GM12865 (cell line): ENCODE results near the gene PRDM11.

Experiments used
- DNase-seq: peaks from one replicate; pipeline ENCODE4 v3.0.0; 2010; ENCODE audit warnings: low read depth
- H3K4me3 ChIP-seq: 2 replicates; pipeline ENCODE4 v1.5.1; 2011; ENCODE audit warnings: mild to moderate bottlenecking, low read depth, low read length, control low read depth
- TF ChIP-seq, protein P1 (sequence below): IDR thresholded peaks from 2 replicates; pipeline ENCODE4 v1.5.1; 2011; ENCODE audit warnings: low read length, control low read depth, low read depth, inconsistent platforms; ENCODE audit not compliant: insufficient read depth; ENCODE audit errors: missing control alignments

PRDM11 gene

DNA sequence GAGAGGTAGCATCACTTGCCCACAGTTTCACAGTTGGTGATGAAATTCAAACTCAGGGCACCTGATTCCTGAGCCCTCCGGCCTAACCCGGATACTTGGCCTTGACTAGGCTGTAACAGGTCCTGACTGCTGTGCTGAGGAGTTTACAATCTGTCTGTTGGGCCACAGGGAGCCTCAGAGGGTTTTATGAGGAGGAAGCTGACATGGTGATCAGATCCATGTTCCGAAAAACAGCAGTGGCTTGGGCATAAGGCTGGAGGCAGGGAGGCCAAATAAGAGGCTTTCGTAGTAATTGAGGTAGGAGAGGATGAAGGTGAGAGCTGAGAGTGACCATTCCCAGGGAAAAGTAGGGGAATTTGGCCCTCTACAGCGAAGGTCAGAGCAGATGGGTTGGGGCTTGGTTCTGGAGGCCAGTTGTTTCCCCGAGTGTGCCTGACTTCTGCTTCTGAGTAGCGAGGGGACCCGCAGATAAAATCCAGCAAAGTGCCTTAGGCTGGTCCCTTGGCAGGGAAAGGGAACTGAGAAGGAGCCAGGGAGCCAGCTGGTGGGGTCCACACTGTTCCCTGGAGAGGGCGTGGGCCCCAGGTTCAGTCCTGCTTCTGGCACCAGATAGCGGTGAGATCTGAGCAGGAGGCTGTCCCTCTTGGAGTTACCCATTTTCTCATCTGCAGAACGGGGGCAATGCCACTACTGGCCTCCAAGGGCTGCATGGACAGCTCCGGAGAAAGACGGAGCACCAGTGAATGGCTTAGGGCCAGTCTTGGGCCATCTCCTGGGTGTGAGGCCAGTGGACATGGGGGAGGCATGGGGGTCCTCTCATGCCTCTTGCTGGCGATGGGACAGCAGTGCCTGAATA is 6.5 kb downstream of the PRDM11 start:
- no peak overlapping the region for H3K4me3 ChIP-seq
- DNase-seq: no peak
- TF ChIP-seq, protein P1, sequence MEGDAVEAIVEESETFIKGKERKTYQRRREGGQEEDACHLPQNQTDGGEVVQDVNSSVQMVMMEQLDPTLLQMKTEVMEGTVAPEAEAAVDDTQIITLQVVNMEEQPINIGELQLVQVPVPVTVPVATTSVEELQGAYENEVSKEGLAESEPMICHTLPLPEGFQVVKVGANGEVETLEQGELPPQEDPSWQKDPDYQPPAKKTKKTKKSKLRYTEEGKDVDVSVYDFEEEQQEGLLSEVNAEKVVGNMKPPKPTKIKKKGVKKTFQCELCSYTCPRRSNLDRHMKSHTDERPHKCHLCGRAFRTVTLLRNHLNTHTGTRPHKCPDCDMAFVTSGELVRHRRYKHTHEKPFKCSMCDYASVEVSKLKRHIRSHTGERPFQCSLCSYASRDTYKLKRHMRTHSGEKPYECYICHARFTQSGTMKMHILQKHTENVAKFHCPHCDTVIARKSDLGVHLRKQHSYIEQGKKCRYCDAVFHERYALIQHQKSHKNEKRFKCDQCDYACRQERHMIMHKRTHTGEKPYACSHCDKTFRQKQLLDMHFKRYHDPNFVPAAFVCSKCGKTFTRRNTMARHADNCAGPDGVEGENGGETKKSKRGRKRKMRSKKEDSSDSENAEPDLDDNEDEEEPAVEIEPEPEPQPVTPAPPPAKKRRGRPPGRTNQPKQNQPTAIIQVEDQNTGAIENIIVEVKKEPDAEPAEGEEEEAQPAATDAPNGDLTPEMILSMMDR: no peak

DNA sequence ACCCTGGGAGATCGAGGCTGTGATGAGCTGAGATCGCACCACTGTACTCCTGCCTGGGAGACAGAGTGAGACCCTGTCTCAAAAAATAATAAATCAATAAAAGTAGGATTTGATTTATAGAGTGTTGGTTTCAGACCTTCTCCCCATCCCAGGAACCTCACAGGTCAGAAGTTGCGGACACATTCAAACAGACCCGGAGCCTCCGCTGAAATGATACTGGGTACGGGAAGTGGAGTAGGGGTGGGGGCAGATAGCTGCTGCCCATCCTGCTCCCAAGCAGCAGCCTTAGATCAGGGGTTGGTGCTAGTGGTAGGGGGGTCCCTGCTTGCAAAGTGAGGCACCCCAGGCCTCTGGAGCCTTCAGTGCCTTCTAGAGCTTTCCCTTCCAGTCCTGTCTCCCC is 7.8 kb downstream of the PRDM11 start:
- no peak for DNase-seq
- no peak overlapping the region for H3K4me3 ChIP-seq
- TF ChIP-seq, protein P1: no peak

DNA sequence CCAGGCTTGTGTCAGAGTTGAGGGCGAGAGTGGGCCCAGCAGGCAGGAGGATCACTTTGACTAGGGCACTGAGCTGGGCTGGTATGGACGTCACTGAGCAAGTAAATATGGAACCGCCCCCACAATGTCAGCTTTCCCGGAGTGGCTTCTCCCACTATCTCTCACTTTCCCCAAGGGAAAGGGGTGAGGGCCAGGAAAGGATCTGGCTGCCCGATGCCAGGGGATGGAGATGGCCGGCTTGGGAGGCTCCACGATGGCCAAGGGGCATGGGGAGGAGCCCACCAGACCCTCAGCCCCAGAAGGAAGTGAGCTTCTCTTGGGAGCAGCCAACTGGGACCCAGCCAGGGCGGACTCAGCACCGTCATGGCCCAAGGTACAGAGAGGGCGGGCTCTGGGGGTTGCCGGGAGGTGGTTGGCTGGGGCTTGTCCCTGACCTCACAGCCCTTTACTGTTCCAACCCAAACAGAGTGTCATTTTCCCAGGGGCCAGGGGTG is 8.7 kb downstream of the PRDM11 start:
- TF ChIP-seq, protein P1: no peak
- H3K4me3 ChIP-seq: no peak overlapping the region
- DNase-seq: no peak

DNA sequence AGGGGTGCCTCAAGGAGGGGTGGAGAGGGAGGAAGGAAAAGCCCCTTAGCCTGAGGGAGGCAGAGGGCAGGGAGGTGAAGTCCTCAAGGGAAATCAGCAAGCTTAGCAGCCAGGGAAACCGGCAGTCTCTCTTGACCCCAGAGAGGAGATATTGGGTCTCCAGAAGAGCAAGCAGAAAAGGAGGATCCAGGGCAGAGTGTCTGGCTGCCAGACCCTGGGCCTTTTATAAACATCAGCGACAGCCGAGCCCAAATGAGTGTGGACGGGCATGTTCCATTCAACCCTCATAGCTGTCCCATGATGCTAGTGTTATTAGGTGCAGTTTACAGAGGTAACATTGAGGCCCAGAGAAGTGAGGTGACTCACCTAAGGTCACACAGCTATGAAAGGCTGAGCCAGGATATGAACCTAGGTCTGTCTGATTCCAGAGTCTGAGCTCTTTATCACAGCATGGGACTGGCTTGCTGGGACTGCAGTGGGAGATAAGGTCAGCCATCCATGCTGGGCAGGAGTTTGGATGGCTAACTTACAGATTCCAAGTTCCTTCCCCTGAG is 9.3 kb downstream of the PRDM11 start:
- H3K4me3 ChIP-seq: no peak overlapping the region
- TF ChIP-seq, protein P1: no peak
- no peak for DNase-seq

DNA sequence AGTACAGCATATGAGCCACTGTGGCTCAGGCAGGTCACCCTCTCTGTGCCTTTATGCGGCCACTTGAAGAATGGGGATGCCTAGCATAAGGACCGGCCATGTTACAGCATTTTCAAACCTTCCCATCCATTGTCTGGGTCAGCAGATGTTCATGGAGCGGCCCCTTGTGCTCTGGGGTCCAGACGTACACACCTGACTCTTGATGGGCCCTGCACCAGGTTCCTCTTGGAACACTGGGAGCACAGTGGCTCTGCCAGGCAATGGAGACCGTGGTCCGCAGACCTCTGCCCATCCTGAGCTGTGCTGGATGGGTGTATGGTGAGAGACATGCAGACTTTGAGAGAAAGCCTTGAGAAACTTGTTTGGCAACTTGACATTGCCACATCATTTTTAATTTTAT is 9.8 kb downstream of the PRDM11 start:
- DNase-seq: no peak
- TF ChIP-seq, protein P1: no peak
- H3K4me3 ChIP-seq: no peak overlapping the region

DNA sequence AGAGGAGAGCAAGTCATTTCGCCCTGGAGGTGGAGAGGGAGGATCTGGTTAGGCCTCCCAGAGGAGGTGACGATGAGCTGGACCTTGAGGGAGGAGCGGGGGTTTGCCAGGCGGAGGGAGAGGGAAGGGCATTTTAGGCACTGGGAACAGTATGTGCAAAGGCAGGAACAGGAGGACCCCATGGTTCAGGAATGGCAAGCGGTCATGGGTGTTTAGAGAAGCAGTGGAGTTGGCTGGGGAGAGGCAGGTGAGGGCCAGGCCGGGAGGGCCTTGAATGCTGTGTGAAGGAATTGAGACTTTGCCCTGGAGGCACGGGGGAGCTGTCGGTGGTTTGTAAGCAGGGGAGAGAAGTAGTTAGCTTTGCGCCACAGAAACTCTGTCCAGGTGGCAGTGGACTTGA is 10.3 kb downstream of the PRDM11 start:
- TF ChIP-seq, protein P1: no peak
- H3K4me3 ChIP-seq: no peak overlapping the region
- DNase-seq: no peak
